Effector CD4-positive, alpha-beta T cell (primary cell): ENCODE results near the gene LRP6.
"Not testable (repeated sequence)": the region's sequence is repeated elsewhere in the genome, so short reads cannot be mapped to it uniquely, and the experiment has no call there.

ENCODE experiments used
- DNase-seq: peaks from one replicate; pipeline ENCODE4 v3.0.0-alpha.2; 2020
- total RNA-seq: gene quantifications from one replicate; lab custom pipeline; 2026; lab: John Stamatoyannopoulos, UW

LRP6 gene
- total RNA-seq, result 2.6 reads per million, percentile 8 among the genes with 10 or more reads in this experiment

GRCh38 chr12:12266873-12267741 lies at the start of gene LRP6:
LRP6 (minus strand) TSS chr12:12267044; CDS start chr12:12266735, 309 bp downstream.
- peak; percentile 32 for DNase-seq

DNA sequence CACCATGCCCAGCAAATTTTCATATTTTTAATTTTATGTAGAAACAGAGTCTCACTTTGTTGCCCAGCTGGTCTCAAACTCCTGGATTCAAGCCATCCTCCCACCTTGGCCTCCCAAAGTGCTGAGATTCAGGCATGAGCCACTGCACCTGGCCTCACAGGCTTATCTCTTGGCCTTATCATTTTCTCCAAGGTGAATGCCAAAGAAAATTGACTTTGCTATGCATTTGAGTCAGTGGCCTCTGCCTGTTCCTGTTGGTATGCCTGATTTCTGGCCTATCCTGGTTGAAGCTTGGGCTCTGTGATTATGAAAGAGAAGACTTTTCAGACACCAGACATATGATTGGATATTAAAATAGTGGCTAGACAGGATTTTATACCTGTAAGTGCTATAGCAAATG lies 49.0 kb upstream of the LRP6 start:
- DNase-seq, result no peak

DNA sequence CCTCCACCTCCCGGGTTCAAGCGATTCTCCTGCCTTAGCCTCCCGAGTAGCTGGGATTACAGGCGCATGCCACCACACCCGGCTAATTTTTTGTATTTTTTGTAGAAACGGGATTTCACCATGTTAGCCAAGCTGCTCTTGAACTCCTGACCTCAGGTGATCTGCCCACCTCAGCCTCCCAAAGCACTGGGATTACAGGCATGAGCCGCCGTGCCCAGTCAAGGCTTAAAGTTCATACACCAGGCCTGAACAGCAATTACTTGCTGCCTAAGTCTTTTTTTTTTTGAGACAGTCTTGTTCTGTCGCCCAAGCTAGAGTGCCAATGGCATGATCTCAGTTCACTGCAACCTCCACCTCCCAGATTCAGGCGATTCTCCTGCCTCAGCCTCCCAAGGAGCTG lies 43.9 kb upstream of the LRP6 start:
- not testable (repeated sequence) for DNase-seq

DNA sequence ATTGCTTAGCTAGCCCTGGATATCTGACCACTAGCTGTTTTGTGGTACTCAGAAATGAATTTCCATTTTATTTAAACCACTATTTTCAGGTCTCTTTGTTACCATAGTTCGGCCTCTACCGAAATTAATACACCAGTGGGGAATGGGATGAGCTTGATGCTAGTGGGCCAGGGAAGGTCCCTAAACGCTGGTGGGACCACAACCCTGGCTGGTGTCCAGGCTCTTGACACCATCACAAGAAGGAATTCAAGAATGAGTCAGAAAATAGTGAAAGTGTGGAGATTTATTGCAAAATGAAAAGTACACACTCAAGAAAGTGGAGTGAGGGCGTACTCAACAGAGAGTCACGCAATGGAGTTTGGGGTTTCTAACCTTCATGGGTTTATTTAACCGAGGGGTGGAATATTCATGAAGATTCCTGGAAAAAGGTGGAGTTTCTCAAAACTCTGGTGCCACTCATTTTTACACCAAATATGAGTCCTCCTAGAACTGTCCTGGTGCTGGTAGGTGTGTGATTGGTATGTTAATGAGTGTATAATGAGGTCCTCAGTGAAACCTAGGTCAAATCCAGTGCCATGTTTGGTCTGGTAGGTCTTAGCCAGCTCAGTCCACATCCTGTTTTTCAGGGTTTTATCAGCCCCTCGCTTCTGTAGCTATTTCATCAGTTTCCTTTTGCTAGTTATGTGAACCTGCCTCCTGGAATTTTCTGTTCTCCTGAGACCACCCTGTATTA lies 38.9 kb upstream of the LRP6 start:
- DNase-seq, result no peak

DNA sequence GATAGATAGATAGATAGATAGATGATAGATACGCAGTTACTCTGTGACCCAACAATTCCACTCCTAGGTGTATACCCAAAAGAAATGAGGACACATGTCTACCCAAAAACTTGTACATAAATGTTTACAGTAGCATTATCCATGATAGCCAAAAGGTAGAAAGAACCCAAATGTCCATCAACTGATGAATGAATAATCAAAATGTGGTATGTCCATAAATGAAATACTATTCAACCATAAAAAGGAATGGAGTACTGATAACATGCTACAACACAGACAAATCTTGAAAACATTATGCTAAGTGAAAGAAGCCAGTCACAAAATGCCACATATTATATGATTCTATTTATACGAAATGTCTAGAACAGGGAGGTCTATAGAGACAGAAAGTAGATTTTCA lies 36.1 kb upstream of the LRP6 start:
- no peak for DNase-seq

DNA sequence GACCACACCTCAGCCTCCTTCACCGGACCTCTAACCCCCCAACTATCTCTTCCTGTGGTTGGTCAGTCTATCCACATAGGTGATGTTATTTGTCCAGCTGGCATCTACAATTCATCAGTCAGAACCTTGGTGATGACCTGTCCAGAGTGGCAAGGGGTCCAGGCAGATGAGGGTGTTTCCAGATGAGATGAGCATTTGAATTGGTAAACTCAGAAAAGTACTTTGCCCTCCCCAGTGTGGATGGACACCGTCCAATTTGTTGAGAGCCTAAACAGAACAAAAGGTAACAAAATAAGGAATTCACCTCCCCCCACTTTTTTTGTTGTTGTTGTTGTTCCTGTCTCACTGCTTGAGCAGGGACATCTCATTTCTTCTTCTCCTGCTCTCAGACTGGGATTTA lies 34.3 kb upstream of the LRP6 start:
- no peak for DNase-seq

- DNase-seq, result no peak
These were observed 30.5 kb upstream of the LRP6 start for GRCh38 chr12:12297201-12297830.

DNA sequence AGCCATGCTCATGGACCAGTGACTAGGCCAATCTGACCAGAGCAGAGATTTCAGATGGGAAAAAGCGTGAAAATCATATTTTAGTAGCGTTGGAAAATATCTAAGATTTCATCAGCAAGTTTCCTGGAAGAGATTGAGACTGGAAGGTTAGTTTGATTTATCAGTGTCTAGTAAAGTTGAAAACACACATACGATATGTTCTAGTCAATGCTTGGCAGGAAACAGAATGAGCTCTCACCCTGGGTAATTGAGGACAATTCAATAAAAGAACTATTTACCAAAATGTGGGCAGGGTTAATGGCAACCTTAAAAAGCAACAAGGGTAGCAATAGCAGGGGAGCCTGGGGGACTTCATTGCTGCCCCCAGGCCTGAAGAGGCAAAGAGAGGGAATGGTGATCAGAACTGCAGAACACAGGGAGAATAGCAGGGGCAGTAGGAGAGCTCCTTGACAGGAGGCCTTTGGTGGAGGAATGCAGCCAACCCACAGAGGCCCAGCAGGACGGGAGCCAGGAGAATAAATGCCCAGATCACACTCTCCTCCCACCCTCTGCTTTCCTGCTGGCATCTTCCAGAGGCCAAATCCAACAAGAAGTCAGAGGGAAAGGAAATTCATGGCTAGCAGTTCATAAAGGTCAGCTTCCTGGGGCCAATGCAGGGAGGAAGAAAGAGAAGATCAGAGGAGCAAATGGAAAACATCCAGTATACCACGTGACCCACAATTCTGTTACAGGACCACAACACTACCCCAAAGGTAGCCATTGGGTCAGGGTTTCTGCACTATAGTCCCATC lies 27.6 kb upstream of the LRP6 start:
- no peak for DNase-seq

- no peak for DNase-seq
These were observed 23.4 kb upstream of the LRP6 start for GRCh38 chr12:12290206-12290605.

DNA sequence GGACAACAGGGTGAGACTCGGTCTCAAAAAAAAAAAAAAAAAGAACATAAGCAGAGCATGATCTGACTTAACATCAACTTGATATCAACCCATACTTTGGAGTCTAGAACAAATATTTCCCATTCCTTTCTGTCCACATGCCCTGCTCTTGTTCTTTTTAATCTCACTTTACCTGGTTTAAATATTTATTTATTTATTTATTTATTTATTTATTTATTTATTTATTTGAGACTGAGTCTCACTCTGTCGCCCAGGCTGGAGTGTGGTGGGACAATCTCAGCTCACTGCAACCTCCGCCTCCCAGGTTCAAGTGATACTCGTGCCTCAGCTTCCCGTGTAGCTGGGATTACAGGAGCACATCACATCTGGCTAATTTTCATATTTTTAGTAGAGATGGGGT lies 19.6 kb upstream of the LRP6 start:
- no peak for DNase-seq

DNA sequence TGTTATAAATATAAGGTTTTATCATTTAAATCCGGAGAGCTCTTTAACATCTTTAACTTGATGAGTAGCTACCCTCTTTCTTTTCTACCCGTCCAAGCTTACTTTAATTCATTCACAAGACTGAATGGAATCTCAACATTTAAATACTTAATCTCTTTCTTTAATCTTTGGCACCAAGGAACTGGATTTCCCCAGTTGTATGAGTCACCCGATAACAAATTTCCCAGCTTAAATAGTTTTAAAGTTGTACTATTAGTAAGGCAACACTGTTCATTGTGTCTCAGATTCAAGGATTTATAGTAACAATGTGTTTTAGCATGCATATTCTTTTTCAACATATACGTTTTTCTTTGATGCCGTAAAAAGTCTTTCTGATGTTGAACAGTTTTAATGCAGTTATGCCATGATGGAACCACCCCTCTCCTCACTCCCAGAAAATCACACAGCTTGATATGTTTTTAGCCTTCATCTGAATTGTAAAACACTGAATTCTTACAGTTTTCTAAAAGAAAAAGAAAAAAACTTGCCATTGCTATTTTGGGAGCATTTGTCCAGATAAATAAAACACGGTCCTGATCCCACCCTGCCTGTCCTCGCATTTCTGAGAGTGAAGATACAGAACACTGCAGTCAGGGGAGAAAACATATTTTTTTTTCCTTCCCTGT lies 16.0 kb upstream of the LRP6 start:
- no peak for DNase-seq

- no peak for DNase-seq
These were observed 15.4 kb upstream of the LRP6 start for GRCh38 chr12:12282202-12282601.

DNA sequence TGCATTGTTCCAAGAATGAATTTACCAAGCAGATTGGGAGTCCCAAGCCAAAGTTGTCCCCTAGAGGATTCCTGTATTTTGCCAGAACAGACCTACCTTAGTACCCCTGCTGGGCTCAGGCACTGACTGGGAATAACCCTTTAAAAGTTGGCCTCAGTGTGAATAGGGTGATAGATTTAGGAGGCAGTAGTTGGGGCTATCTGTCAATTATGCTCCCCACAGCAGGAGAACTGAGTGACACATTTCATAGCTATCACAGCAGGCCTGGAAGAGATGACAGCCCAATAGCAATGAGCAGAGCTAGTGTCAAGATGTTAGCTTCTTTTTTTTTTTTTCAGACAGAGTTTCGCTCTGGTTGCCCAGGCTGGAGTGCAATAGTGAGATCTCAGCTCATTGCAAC lies 14.3 kb upstream of the LRP6 start:
- no peak for DNase-seq

DNA sequence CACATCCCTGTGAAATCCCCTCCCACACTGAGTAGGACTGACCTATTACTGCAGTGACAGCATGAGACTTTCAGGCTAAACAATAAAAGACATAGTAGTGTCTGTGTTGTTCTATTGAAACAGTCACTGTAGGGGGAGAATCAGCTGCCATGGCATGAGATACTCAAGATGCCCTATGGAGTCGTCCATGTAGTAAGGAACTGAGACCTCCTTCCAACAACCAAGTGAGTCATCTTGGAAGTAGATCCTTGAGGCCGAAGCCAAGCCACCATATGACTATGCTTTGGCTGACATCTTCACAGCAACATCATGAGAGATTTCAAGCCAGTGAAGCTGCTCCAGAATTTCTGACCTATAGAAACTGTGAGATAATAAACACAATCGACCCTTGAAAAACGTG lies 12.1 kb upstream of the LRP6 start:
- DNase-seq, result no peak

DNA sequence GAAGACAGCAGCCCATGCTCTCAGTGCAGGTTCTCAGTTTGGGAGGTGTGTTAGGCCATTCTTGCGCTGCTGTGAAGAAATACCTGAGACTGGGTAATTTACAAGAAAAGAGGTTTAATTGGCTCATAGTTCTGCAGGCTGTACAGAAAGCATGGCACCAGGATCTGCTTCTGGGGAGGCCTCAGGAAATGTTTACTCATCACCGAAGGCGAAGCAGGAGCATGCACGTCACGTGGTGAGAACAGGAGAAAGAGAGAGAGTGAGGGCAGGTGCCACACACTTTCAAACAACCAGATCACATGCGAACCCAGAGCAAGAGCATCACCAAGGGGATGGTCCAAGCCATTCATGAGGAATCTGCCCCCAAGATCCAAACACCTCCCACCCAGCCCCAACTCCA lies 9.0 kb upstream of the LRP6 start:
- DNase-seq, result no peak

DNA sequence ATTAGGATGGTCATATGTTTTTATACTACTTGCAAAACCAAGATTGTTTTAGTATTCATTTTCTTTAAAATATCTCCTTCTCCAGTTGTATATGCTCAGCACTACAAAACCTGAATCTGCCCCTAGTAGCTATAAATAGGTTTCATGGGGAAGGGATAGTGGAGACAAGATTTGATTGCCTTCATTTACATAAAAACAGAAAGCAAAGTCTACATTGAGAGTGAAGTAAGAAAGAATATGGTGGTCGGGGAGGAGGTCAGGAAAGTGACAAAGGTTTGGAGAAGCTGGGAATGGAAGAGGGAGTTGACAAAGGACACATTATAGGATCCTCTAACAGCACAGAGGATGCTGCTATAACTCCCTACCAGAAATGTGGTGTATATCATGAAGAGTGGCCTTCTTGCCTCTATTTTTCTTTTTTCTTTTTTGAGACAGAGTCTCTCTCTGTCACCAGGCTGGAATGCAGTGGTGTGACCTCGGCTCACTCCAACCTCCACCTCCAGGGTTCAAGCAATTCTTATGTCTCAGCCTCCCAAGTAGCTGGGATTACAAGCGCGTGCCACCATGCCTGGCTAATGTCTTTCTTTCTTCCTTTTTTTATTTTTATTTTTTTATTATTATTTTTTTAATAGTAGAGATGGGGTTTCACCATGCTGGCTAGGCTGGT lies 6.6 kb upstream of the LRP6 start:
- DNase-seq, result no peak

GRCh38 chr12:12272869-12273268 lies 6.0 kb upstream of the LRP6 start:
- no peak for DNase-seq

DNA sequence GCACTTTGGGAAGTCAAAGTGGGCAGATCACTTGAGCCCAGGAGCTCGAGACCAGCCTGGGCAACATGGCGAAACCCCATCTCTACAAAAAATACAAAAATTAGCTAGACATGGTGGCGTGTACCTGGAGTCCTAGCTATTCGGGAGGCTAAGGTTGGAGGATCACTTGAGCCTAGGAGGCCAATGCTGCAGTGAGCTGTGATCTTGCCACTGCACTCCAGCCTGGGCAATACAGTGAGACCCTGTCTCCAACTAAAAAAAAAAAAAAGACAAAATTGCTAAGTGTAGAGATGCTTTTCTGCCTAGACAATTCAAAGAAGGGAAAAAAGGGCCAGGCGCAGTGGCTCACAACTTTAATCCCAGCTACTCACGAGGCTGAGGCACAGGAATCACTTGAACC lies 3.4 kb upstream of the LRP6 start:
- no peak for DNase-seq

DNA sequence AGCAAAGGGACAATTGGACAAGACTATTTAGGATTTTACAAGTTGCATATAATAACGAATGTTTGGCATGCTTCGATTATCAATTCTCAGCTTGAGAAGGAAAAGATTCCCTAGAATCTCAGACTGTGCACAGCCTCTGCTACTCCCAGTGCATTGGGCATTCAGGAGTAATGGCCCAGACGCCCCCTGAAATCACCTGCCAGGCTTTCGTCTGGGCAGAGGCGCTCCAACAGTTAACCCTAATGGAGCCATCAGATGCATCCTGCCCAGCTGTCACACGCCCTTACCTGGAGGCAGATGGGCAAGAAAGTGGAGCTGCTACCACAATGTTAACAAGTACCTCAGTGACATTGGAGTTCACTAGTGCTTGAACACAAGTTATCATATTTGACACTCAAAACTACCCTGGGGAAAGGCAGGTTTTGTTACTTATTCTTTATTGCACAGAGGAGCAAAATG lies 927 bp upstream of the LRP6 start:
- DNase-seq, result no peak

DNA sequence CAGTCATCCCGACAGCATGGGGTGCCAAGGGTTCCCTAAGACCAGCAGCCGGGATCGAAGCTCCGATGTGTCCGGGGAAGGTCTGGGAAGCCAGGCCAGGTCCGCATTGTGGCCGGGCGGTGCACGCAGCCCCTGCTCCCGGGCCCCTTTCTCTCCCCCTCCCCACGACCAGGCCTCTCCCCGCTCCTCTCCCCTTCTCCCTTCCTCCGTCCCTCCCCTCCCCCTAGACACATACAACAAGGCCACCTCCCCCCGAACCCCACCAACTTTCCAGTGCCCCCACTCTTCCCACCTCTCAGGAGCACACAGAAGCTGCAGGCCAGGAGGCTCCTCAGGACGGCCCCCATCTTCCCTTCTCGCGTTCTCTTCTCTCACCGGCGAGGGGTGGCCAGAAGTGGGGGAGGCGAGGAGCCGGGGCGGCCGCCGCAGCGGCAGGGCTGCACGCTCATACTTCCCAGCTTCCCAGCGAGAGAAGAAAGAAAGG lies 413 bp downstream of the LRP6 start:
- no peak for DNase-seq
